Stimulated activated CD8-positive, alpha-beta memory T cell treated with anti-CD3 and anti-CD28 coated beads, Interleukin-12 subunit alpha, Interleukin-12 subunit beta, amount 100 ng/mL, for 24 hours (primary cell): ENCODE data around the gene USP37.

Experiments
- DNase-seq: peaks from one replicate; pipeline ENCODE4 v3.0.0-alpha.2; 2020; ENCODE audit errors: extremely low read depth

The USP37 gene

DNA sequence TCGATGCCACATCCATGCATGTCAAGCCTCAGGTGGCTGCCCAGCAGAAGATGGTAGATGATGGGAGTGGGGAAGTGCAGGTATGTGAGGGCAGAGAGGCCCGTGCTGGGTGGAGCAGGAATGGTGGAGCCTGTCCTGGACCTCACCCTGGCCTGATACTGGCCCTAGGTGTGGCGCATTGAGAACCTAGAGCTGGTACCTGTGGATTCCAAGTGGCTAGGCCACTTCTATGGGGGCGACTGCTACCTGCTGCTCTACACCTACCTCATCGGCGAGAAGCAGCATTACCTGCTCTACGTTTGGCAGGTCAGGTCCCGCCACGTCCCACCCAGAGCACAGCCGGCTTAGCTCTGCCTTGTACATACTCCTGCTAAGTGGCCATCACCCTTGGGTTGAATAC lies 136.3 kb downstream of the USP37 start:
- no peak for DNase-seq

DNA sequence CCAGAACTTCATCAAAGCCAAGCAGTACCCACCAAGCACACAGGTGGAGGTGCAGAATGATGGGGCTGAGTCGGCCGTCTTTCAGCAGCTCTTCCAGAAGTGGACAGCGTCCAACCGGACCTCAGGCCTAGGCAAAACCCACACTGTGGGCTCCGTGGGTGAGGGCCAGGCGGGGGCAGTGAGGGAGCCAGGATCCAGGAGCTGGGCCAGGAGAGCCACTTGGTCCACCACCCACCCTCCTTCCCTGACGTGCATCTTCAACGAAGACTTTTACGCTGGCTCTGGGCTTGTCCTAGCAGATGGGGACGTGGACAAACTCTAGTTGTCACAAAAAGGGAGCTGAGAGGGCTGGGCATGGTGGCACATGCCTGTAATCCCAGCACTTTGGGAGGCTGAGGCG lies 137.4 kb downstream of the USP37 start:
- no peak for DNase-seq

DNA sequence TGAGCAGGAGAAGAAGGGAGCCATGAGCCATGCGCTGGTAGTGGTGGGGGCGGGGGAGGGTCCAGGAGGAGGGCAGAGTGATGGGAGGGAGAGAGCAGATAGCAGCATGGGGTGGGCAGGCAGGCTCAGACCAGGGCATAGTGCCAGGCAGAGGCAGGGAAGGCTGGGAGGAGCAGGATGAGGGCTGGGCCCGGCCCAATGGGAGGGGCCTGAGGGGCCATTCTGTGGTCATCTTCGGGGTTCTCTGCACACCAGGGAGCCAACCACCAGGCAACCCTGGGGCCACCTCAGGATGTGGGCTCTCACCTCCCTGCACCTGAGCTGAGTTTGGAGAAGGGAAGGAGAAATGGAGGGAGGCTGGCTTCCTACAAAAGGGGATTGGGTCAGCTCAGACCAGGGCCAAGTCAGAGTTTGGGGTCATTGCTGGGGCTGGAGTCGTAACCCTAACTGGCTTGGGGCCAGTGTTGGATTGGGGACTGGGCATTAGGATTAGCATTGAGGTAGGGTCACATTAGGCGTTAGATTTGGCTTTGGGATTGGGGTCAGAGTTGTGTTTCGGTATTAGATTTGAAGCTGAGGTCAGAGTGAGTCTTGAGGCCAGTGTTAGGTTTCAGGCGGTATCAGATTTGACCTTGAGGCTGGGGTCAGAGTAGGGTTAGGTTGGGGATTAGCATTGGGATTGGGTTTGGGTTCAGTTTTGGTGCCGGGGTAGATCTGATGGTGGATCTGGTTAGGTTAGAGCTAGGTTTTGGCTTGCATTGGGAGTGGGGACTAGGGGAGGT lies 138.0 kb downstream of the USP37 start:
- DNase-seq: no peak

- no peak for DNase-seq
Measured at GRCh38 chr2:218428846-218429558, 139.1 kb downstream of the USP37 start.

DNA sequence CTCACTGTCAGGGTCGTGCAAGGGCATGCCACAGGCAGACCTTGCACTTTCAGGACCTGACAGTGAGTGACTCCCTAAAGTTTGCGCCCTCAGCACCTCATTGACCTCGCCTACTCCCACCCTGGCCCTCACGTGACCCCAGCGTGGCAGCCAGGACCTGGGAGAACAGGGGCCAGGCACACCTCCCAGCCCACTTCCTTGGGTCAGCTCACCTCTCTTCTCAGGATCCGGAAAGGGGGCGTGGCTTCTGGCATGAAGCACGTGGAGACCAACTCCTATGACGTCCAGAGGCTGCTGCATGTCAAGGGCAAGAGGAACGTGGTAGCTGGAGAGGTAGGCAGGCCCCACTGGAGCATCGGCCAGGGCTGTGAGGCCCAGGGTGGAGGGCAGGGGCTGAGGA lies 140.4 kb downstream of the USP37 start:
- DNase-seq: no peak

DNA sequence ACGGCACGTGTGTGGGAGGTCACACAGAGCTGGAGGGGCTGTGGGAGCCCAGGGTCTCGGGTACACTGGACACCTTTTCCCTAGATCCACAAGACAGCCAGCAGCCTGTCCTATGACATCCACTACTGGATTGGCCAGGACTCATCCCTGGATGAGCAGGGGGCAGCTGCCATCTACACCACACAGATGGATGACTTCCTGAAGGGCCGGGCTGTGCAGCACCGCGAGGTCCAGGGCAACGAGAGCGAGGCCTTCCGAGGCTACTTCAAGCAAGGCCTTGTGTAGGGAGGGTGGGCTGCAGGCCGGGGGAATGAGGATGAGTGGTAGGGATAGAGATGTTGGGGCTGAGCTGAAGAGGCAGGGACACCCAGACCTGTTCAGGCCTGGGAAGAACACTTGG lies 142.6 kb downstream of the USP37 start:
- no peak for DNase-seq

GRCh38 chr2:218423584-218423983 lies 144.6 kb downstream of the USP37 start:
- no peak for DNase-seq

- no peak for DNase-seq
Measured at GRCh38 chr2:218422403-218423086, 145.6 kb downstream of the USP37 start.

DNA sequence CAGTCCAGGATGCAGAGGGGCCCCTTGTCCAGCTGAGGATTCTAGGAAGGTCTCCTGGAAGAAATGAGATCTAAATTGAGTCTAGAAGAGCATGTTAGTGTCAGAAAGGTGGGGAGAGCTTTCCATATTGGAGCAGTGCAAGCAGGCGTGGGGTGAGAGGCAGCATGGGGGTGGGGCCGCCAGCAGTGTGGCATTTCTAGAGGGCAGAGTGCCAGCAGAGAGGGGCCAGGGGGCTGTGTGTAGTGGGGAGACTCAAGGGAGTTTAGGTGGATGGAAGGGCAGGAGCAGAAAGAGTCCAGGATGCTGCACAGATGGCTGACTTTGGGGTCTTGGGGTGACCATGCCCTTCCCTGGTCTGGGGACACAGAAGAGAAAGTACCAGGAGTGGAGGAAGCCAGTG lies 147.1 kb downstream of the USP37 start:
- DNase-seq: no peak

GRCh38 chr2:218419630-218420216 lies 148.4 kb downstream of the USP37 start:
- DNase-seq: no peak

GRCh38 chr2:218418717-218419458 lies 149.3 kb downstream of the USP37 start, which contains the start of gene VIL1:
TSS of gene VIL1 (plus strand) at chr2:218419123. CDS start at chr2:218423779, 4,656 bp downstream.
- no peak for DNase-seq

GRCh38 chr2:218418321-218418716 lies 149.8 kb downstream of the USP37 start:
- DNase-seq: no peak

DNA sequence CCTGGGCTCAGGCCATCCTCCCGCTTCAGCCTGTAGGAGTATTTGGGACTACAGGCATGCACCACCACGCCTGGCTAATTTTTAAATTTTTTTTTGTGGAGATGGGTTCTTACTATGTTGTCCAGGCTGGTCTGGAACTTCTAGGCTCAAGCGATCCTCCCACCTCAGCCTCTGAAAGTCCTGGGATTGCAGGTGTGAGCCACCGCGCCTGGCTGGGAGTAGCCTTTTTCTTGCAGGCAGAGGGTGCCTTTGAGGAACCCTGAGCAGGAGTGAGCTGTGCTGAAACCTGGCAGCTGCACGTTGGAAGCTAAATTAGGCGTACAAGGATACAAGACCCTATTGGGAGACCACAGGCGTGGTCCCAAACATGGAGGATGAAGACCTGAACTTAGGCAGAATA lies 160.4 kb downstream of the USP37 start:
- no peak for DNase-seq

- no peak for DNase-seq
Measured at GRCh38 chr2:218406949-218407618, 161.1 kb downstream of the USP37 start.

DNA sequence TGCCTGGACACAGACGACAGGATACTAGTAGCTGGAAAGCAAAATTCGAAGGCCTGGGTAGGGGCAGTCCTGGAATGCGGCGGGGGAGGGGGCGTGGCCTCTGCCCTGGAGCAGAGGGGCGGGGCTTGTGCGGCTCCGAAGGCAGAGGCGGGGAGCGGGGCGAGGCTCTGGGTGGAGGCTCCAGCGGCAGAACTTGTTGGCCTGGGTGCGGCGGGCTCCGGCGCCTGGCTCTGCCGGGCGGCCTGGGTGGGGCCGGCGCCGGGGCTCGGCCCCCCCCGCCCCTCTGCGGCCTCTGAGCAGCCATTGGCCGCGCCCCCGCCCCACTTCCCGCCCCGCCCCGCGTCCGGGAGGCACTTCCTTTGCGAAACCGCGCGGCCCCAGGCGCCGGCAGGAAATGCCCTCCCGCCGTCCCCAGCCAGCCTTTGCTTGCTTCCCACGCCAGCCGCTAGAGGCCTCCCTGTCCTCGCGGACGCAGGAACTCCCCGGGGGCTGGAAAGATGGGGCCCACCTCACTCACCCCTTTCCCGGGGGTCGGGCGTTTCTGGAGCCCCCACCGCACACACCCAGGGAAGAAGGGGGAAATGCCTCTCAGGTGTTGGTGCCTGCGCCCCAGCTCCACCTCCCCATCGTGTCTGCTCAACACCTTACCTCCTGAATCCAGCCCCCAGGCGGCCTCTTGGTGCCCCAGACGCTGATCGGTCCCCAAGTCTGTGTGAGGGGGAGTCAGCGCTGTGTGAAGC lies 161.8 kb downstream of the USP37 start:
- DNase-seq: peak; percentile 81

DNA sequence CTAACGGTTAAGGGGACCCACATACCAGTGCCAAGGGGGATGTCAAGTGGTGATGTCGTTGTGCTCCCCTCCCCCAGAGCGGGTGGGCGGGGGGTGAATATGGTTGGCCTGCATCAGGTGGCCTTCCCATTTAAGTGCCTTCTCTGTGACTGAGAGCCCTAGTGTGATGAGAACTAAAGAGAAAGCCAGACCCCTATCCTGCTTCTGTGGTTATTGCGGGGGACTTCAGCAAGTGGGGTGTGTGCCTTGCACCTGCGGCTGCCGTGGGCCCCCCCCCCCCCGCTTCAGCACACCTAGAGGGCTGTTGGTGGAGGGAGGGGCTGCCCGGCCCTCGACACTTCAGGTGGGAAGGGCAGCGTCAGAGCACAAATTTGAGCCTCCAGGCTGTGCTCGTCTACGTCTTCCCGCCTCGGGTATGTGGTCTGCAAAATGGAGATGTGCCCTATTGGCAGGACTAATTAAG lies 162.4 kb downstream of the USP37 start:
- no peak for DNase-seq

- no peak for DNase-seq
Measured at GRCh38 chr2:218405086-218405745, 162.9 kb downstream of the USP37 start.

- DNase-seq: no peak
Measured at GRCh38 chr2:218404351-218405085, 163.6 kb downstream of the USP37 start.

- DNase-seq: no peak
Measured at GRCh38 chr2:218403810-218404209, 164.3 kb downstream of the USP37 start.
